ENCODE results near the gene BEGAIN. TPM values are rescaled to one million over a fixed set of nuclear protein-coding genes. Genes with fewer than 3 reads are reported as not detected.

The BEGAIN gene
- total and polyA plus RNA-seq, 2 of the 8 experiments (the other 6 are each of a cell fraction or from before 2014, with no cell fraction given): 2.9 to 3.0 TPM

- TF ChIP-seq EP300 (IDR thresholded peaks at IDR 0.05; ENCODE audit: borderline replicate concordance in 1 of 2, low read depth in 2 of 2, low read length in 2 of 2) (no peak), MAFK (IDR thresholded peaks at IDR 0.05; ENCODE audit: low read depth, low read length) (no peak), HDAC2 (IDR thresholded peaks at IDR 0.05; ENCODE audit: borderline replicate concordance in 1 of 2, low read depth in 2 of 2, low read length in 2 of 2) (no peak), TAF7 (optimal IDR thresholded peaks at IDR 0.05; ENCODE audit: borderline replicate concordance, low read depth, low read length) (no peak), BRCA1 (IDR thresholded peaks at IDR 0.05; ENCODE audit: low read depth, low read length) (no peak), KDM1A (IDR thresholded peaks at IDR 0.05; ENCODE audit: borderline replicate concordance, low read length) (no peak)
These were observed 58.2 kb downstream of the BEGAIN start (continued) for GRCh38 chr14:100528962-100529560.

Data from H1 (cell line).